Neural progenitor cell (in vitro differentiated cells): Measurements from ENCODE around the gene SPRED2.

Source experiments
- EZH2 ChIP-seq: fragments of 200-600 bp; sonication (generic); IDR thresholded peaks from 2 replicates; pipeline ENCODE4 v1.6.1; 2017; ENCODE audit warnings: antibody characterized with exemption, mild to moderate bottlenecking, moderate library complexity
- EZH2phosphoT487 ChIP-seq: fragments of 200-600 bp; sonication (generic); IDR thresholded peaks from 2 replicates; pipeline ENCODE4 v1.6.1; 2017; ENCODE audit warnings: antibody characterized with exemption

- TF ChIP-seq EZH2 (no peak), EZH2phosphoT487 (no peak)
Measured at GRCh38 chr2:65264821-65265670, 167.4 kb downstream of the SPRED2 start.
